Measurements from ENCODE around the gene GDPD2.

The GDPD2 gene

DNA sequence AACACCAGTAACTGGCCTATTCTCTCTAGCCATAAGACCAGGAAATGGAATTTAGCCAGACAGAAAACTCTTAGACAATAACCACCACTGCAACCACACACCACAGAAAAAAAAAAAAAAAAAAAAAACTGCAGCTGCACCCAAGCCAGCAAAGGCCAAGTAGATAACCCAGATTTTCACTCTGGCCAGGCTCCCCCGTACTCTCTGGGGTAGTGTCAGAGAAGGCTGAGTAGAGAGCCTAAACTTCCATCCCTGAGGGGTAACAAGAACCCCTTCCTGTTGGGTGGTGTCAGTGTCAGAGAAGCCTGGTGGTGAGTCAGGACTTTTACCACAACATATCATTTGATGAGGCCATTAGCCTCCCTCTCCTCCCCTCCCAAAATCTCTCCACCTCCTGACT is 15.9 kb downstream of the GDPD2 start:
- DNase-seq = peak; percentile 21

DNA sequence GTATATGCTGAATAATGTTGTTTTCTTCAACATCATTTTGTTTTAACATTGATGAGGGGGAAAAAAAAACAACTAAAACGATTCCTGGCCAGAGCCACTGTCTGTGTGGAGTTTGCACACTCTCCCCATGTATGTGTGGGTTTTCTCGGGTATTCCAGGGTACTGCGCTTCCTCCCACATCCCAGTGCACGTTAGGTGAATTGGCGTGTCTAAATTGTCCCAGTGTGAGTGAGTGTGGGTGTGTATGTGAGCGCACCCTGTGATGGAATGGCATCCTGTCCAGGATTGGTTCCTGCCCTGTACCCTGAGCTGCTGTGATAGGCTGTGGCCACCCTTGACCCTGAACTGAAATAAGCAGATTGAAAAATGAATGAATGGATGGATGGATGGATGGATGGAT is 19.1 kb downstream of the GDPD2 start:
- no peak for DNase-seq

DNA sequence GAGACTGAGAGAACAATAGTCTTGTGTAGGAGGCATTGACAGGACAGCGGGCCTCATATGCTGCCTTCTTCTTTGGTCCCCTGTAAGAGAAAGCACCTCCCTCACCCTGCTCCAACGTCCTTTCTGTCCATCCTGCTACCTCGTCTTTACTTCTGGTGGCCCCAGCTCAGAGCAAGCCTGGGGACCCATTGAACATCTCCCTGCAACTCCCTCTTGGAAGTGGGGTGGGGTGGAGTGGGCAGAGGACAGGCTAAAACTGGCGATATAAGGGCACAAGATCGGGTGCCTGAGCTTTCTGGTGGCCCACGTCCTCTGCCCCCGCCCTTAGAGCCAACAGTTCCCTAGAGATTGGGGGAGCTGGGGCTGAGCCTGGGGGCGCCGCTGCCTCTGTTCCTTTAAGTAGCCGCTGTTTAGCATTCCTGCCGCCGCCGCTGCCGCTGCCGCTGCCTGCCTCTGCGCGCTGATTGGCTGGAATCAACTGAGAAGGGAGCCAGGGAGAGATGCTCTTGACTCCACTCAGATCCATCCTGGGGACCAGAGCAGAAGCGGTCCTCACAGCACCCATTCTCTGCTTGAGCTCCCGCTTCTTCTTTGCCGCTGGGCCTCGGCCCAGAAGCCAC is 21.3 kb downstream of the GDPD2 start, which contains the start of gene DLG3:
Gene DLG3 (plus strand): TSS at position 510 of the 620 bp plus-strand sequence. CDS start 367 bp downstream, outside the sequence.
- DNase-seq = peak; percentile 42

DNA sequence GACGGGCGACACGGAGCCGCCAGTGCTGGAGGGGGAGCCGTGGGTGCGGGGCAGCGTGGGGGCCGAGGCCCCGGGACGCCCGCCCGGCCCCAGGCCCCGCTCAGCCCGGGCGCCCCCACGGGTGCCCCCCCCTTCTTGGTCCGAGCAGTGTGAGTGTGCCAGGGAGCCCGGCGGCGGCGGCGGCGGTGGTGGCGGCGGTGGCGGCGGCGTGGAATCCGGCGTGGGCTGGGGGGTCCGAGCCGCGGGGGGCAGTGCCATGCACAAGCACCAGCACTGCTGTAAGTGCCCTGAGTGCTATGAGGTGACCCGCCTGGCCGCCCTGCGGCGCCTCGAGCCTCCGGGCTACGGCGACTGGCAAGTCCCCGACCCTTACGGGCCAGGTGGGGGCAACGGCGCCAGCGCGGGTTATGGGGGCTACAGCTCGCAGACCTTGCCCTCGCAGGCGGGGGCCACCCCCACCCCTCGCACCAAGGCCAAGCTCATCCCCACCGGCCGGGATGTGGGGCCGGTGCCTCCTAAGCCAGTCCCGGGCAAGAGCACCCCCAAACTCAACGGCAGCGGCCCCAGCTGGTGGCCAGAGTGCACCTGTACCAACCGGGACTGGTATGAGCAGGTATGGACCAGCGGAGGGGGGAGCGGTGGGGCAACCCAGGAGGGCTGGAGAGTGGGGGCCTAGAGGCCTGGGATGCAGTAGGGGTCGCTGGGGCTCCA is 22.0 kb downstream of the GDPD2 start:
- DNase-seq = no peak

DNA sequence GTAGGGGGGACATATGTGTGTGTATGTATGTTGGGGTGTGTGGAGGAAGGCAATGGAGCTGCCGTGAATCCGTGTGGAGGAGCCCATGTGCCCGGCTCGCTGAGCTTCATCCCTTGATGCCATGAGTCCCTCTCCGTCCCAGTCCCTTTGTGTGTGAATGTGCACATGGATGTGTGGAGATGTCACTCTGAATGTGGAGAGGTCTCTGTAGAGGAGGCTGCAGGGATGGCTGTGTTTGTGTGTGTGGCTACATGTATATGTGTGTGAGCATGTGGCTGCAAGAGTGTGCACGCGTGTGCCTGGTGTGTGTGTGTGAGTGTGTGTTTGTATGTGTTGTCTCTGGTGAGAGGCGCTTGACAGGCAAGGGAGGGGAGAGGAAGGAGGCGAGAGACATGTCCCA is 22.8 kb downstream of the GDPD2 start:
- DNase-seq = no peak

DNA sequence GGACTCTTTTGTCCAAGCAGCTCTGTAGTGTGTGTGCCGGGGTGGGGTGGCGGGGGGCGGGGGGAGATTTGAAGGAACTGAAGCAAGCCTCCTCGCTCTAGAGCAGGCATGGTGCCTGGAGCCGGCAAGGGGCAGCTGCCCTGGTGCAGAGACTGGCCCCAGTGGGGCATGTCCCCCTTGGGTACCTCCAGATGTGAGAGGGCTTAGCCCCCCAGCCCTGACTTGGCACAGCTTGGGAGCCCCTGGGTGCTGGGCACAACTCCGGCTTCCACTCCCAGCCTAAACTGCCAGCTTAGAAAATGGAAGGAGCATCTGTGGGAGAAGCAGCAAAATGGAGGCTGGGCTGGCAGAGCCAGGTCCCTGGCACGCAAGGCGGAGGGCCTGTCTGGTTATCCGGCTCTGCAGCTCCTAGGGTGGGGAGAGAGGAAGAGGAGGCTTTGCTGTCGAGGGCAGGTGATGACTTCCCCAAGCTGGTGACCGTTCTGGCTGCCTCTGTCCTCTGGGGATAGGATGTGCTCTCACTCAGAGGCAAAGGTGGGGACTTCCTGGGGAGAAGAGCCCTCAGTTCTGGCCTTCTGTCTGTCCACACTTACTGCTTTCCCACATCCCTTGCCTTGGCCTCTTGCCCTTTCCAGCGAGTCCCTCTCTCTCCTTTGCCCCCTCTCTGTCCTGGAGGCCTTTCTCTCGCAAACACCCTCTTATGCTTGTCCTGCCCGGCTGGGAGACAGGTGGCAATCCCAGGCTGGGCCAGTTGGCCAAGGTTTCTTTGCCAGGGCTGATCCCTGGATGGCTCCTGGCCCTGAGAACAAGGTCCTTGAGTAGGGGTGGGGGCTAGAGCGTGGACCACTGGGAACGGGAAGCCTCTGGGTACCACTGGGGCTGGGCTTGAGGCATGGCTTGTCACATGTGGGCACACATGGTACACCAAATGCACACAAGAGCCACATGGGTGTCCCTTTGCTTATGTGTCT is 23.6 kb downstream of the GDPD2 start:
- no peak for DNase-seq

DNA sequence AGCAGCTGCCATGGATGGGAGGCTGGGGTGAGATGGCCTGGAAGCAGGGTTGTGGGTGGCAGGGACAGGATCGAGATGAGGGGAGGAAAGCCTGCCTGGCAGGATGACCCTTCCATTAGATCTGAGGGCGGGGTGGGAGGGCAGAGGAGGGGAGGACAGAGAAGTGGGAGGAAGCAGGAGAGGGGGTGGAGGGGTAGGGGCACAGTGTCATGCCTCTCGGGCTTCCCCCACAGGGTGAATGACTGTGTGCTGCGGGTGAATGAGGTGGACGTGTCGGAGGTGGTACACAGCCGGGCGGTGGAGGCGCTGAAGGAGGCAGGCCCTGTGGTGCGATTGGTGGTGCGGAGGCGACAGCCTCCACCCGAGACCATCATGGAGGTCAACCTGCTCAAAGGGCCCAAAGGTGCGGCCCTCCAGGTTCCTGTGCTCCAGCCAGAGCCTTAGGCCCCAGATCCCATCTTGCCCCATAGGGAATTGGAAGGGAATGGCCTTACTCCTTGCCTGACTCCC is 26.4 kb downstream of the GDPD2 start:
- DNase-seq = no peak

DNA sequence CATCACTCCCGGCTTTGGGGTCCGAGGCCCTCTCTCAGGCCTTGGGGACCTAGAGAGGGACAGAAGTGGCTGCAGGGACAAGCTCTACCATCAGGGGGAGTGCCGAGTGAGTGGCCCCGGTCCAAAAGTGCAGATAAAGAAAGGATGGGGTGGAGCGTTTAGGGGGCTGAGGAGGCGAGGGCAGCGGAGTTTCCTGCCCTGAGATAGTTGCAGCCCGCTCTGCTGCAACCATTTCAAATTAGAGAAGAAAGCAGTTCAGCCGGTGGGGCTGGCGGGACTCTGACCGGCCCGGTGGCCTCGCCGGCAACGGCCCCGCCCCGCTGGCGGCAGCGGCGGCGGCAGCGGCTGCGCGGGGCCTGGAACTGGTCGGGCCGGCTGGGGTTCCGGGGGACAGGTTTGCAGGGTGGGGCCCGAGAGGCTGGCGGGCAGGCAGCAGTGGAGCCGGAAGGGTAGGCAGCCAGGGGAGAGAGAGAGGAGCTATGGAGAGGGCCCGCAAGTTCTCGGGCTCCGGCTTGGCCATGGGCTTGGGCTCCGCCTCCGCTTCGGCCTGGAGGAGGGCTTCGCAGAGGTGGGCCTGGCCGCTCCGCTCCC is 29.1 kb downstream of the GDPD2 start:
- peak; percentile 56 for DNase-seq

DNA sequence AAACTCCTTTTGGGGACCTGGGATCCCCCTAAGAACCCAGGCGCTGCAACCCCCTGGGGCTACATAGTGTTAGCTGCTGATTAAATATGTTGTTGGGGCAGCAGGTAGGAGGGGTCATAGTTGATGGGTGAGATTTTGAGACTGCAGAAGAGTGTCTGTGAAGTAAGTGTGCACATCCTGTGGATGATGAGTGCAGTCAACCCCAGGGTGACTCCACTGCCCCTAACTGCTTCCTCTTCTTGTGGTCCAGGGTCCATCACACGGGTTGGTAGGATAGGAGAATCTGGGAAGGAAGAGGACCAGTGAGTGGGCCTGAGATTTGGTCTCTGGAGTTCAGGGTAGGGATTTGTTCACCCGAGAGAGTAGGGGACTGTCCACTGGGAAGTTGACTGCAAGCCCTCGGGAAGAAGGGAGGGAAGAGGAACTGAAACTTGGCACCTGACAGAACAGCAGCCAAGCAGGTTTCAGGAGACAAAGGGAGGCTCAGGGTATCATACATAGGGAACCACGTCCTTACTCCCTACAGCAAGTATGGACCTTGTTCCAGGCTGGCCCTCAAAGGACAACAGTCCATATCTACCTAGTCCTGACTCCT is 30.0 kb downstream of the GDPD2 start:
- DNase-seq = no peak

DNA sequence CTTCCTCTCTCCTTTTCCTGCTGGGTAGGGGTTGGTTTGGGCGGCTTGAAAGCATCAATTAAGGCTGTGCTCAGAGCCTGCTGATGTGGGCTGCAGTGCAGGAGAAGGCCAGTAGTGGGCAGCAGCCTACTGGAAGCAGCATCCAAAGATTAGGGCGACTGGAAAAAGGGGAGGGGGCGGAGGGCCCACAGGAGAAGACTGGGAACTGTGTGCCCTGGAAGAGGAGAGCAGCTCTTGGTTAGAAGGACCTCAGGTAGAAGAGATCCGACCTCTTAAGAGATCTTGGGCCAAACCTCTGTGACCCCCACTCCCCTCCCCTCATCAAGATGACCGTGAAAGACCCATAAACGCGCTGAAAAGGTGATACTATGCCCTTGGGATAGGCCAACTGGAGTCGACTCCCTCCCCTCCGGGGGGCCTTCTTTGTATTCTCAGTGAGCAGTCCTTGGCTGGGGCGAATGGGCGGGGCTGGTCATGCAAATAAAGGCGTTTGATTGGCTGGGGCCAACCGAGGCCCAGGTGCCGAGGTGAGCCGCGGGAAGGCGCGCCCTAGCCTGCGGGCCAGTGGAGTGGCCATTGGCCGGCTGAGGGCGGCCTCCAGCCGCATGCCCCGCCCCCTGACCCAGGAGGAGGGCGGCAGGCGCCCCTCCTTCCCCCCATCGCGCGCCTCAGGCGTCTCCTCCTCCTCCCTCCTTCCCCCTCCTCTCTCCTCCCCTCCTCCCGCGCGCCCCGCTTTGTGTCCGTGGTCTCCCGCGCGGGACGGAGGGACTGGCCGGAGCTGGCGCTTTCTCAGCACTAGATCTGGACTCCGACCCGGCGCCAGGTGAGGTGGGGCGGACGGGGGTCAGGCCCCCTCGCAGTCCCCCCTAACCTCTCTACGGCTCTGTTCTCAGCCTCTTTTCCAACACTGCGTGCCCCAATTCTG is 31.6 kb downstream of the GDPD2 start:
- peak; percentile 52 for DNase-seq

DNA sequence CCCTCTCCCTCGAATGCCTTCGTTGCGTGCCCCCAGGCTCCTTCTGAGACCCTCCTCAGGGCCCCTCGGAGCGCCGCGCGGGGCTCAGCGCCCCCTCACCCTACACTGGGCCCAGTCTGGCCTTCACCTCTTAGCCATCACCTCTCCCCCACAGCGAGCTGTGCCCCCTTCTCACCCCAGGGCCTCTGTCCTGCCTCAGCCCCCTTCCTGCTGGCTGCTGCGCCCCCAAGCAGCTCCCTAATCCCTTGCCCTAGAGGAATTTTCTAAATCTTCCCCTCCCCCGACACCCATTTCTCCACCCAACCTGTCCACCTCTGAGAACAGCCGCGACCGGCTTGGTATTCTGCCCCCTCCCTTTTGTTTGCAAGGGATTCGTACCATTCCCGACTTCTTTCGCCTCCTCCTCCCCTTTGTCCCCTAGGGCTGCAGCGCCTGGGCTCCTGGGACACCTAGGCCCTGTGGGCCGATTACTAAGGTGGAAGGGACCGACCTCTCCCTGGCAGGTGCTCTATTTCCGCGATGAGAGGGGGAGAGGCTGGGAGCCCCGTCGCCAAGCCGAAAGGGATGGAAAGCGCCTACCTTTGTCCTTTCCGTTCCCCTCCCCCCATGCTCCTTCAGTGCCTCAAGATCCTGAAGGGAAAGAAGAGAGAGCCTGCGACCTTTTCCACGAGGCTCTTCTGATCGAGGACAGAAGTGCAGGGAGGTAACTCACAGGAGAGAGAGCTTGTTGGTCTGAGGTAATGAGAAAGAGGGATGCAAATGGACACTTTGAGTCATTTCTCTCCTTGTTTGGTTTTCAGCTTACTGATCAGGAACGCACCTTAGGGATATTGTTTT is 32.5 kb downstream of the GDPD2 start:
- DNase-seq = no peak

DNA sequence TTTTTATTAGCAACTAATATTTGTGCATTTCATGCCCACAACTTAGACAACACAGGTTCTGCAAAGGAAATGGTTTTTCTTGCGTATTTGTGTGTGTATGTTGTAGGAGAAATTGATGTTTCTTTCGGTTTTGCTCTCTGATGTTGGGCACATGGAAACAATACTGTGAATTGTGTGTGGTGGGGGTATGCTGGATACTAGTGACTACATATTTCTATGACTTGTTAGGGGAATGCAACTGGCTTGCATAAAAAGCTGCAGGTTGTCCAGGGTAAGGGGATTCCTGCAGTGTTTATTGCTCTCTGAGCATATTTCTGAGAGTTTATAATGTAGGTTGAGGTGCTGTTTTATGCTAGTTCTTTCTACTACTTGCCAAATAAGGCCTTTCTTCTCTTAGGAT is 33.1 kb downstream of the GDPD2 start:
- DNase-seq = no peak

DNA sequence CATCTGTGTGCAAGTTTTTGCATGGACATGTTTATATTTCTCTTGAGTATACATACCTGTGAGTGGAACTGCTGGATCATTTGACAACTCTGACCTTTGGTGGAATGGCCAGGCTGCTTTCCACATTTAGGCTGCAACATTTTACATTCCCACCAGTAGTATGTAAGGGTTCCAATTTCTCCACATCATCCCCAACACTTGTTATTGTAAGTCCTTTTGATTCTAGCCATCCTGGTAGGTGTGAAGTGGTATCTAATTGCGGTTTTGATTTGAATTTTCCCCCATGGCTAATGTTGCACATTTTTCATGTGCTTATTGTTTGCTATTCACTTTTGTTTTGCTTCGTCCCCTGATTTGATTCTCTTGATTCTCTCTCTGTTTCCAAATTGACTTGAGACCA is 37.9 kb downstream of the GDPD2 start:
- DNase-seq = no peak

DNA sequence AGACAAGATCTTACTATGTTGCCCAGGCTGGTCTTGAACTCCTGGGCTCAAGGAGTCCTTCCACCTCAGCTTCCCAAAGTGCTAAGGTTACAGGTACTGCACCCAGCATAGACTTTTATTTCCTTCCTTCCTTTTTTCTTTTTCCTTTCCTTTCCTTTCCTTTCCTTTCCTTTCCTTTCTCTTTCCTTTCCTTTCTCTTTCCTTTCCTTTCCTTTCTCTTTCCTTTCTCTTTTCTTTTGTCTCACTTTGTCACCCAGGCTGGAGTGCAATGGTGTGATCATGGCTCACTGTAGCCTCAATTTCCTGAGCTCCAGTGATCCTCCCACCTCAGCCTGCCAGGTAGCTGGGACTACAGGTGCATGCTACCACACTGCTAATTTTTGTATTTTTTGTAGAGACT is 40.9 kb downstream of the GDPD2 start:
- DNase-seq = no peak

DNA sequence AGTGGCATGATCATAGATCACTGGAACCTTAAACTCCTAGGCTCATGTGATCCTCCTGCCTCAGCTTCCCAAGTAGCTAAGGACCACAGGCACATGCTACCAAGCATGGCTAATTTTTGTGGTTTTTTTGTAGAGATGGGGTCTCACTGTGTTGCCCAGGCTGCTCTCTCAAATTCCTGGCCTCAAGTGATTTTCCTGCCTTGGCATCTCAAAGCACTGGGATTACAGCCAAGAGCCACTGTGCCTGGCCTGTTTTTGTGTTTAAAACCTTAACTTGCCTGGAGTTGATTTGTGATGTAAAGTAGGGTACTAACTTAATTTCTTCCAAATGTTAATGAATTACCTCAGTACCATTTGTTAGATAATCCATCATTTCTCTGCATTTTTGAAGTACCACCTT is 43.9 kb downstream of the GDPD2 start:
- no peak for DNase-seq

DNA sequence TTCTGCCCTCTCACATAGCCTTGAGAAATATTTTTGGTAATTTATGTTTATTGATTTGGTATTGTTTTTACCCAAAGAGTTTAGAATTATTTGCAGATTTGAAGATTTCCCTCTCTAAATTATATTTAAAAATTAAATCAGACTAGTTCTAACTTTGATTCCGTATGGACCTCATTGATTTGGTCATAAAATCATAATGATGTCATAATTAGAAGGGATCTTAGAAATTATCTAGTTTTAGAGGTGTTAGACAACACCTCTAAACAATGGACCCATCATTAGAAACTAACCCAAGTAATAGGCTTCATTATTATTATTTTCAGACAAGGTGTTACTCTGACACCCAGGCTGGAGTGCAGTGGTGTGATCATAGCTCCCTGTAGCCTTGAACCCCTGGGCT is 45.6 kb downstream of the GDPD2 start:
- DNase-seq = no peak

DNA sequence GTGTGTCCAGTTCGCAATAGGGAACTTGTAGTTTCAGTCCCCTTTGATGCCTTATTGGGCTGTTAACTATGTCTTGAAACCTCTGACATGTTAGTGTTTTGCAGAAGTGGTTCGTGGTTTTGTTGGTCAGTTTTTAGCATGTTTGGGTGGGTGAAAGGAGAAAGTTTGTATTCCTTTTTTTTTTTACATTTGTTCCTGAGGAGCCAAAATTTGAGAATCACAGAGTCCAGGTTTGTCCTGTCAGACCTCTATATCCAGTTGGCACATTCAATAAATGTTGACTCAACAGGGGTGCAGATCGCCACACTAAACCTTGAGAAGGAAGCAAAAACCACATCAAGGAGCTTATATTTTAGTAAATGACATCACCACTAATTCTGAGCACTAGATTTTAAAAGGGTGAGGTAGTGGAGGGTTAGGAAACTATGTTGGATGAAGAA is 47.8 kb downstream of the GDPD2 start:
- no peak for DNase-seq

DNA sequence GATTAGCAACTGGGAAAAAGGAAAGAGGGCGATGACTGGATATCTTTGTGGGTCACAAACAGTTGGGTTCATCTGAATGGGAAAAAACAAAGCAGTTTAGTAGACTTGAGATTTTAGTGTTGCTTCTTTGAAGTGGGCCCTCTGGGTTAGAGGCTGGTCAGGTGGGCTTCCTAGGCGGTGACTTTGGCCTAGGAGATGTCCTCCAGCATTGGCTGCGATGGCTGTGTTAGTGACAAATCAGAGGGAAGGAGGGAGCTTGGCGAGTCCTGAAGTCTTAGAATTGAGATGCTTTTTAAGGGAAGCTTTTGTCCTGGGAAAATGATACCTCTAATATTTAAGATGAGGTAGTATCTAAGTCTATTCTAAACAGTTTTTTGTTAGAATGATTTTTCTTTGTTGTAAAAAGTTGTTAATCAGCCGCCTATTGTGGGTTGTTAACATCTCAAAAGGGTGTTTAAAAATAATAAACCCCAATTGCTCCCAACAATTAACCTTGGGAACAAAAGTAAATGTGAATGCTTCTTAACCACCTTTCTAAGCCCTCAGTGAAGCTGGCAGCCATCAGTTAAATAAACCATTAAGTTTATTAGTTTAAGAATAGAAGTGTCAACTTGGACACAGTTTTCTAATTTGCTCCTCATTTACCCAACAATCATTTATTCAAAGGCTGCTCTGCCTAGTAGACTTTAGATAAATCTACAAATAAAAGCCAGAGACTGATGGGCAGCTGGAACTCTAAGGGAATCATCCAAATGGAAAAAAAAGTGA is 53.2 kb downstream of the GDPD2 start:
- DNase-seq = no peak

DNA sequence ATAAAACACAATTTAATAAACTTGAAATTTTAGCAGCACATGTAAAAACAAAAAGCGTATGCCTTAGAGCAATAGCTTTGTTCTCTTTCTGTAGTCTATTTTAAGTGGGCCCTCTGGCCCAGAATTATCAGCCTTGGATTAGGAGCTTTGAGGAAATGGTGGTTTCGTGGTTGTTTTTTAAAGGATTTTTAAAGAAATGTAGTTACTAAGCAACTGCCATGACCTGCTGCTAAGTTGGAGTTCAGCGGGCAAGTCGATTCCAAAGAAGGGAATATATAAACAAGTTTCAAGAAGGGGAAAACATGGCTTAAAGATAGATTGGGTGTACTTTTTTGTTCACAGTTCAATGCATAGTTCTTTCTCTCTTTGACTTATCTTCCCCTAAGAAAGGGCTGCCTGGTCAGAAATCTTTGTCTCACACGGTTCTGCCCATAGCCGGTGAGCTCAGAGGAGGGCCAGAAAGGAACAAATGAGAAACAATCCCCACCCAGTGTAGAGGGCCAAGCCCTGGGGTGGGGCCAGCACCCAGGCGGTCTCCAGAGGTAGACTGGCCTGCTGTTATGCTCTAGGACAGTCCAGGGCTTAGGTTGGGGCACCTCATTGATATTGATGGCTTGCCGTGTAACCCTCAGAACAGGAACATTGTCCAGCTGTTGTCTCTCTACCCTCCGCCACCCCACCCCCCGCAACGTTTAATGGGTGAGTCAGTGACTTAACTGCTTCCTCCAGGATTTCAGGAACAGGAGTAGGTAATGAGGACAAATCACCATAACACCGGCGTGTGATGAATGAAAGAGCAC is 54.0 kb downstream of the GDPD2 start:
- DNase-seq = peak; percentile 68

Measured in fibroblast of skin of right biceps (primary cell).